Chondrocyte (in vitro differentiated cells): ENCODE measurements around the gene S100A12. TPM values are rescaled to one million over a fixed set of nuclear protein-coding genes. Genes with fewer than 3 reads are reported as not detected.

Experiments used
- DNase-seq: peaks from one replicate; pipeline ENCODE4 v3.0.0; 2021; ENCODE audit warnings: mixed read lengths, low spot score
- H3K27ac Mint-ChIP-seq: one replicate; pipeline ENCODE4 v1.8.0; 2021; ENCODE audit warnings: mild to moderate bottlenecking, moderate library complexity, mixed read lengths; ENCODE audit not compliant: unreplicated experiment
- H3K27me3 Mint-ChIP-seq: 2 replicates; pipeline ENCODE4 v1.8.0; 2021; ENCODE audit warnings: low read depth, mixed read lengths
- H3K36me3 Mint-ChIP-seq: 2 replicates; pipeline ENCODE4 v1.8.0; 2021; ENCODE audit warnings: low read depth, mixed read lengths
- H3K4me1 Mint-ChIP-seq: 2 replicates; pipeline ENCODE4 v1.8.0; 2021; ENCODE audit warnings: low read depth, mild to moderate bottlenecking, mixed read lengths
- H3K4me3 Mint-ChIP-seq: one replicate; pipeline ENCODE4 v1.8.0; 2021; ENCODE audit warnings: mild to moderate bottlenecking, moderate library complexity, mixed read lengths; ENCODE audit not compliant: unreplicated experiment
- H3K9me3 Mint-ChIP-seq: 2 replicates; pipeline ENCODE4 v1.8.0; 2021; ENCODE audit warnings: low read depth, mixed read lengths
- total RNA-seq: library from RNA; stranded (reverse); gene quantifications from 3 replicates; pipeline ENCODE4 v1.2.1, GENCODE V29; 2021
- TF ChIP-seq, protein P1 (sequence below): fragments of 200-600 bp; sonication (generic); IDR thresholded peaks from 2 replicates; pipeline ENCODE4 v1.5.0; 2021; ENCODE audit warnings: antibody characterized with exemption, mild to moderate bottlenecking, moderate library complexity

Gene S100A12
- total RNA-seq, 1 donor from 2014 or later, result not detected

GRCh38 chr1:153341431-153341934 lies 33.9 kb downstream of the S100A12 start:
- Mint-ChIP-seq H3K36me3 (no peaks in the 10 kb centered on the region), H3K27ac (no peak overlapping the region), H3K9me3 (no peaks in the 10 kb centered on the region), H3K4me3 (no peak overlapping the region), H3K27me3 (peaks cover 40% of the 10 kb centered on the region), H3K4me1 (no peaks in the 10 kb centered on the region)
- DNase-seq, result no peak
- TF ChIP-seq, protein P1, sequence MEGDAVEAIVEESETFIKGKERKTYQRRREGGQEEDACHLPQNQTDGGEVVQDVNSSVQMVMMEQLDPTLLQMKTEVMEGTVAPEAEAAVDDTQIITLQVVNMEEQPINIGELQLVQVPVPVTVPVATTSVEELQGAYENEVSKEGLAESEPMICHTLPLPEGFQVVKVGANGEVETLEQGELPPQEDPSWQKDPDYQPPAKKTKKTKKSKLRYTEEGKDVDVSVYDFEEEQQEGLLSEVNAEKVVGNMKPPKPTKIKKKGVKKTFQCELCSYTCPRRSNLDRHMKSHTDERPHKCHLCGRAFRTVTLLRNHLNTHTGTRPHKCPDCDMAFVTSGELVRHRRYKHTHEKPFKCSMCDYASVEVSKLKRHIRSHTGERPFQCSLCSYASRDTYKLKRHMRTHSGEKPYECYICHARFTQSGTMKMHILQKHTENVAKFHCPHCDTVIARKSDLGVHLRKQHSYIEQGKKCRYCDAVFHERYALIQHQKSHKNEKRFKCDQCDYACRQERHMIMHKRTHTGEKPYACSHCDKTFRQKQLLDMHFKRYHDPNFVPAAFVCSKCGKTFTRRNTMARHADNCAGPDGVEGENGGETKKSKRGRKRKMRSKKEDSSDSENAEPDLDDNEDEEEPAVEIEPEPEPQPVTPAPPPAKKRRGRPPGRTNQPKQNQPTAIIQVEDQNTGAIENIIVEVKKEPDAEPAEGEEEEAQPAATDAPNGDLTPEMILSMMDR, result no peak

- no peak for DNase-seq
- H3K9me3 Mint-ChIP-seq, result no peaks in the 10 kb centered on the region
- H3K4me3 Mint-ChIP-seq, result no peak overlapping the region
- no peaks in the 10 kb centered on the region for H3K4me1 Mint-ChIP-seq
- H3K27me3 Mint-ChIP-seq, result peaks cover 33% of the 10 kb centered on the region
- TF ChIP-seq, protein P1, result no peak
- no peaks in the 10 kb centered on the region for H3K36me3 Mint-ChIP-seq
- no peak overlapping the region for H3K27ac Mint-ChIP-seq
These were observed 35.1 kb downstream of the S100A12 start for GRCh38 chr1:153340356-153340755.

GRCh38 chr1:153339802-153340201 lies 35.6 kb downstream of the S100A12 start:
- Mint-ChIP-seq H3K4me3 (no peak overlapping the region), H3K4me1 (no peaks in the 10 kb centered on the region), H3K27me3 (peaks cover 33% of the 10 kb centered on the region)

DNA sequence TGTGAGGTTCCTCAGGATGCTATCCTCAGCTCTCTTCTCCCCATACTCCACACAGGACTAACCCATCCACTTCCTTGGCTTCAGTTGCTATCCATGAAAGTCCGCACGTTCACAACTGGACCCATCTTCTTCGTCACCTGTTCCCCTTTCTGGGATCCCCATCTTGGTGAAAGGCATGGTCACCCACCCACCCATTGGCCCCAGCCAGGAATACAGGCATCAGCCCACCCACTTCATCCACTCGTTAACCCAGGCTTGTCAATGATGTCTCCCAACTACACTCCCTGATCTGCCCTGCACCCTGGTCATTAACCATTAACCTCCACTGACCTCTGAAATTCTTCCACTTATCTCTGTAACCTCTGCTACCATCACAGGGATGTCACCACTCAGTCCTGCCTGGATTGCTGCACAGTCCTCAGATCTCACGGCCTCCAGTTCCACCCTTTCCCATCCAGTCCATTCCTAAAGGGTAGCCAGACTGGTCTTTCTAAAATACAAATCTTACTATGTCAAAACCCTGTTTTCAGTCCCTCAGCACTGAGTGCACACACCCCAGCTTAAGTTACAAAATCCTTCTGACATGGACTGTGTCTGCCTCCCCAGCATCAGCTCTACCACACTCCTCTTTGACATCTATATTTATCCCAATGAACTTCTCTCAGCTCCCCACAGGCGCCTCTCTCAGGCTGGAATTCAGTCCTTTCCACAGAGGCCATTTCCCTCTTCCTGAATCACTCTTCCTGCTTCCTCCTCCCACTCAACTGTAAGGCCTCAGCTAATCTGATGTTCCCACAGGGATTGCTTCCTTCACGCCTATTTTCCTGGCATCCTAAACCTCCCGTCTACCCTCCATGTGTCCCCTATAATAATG lies 37.2 kb downstream of the S100A12 start:
- no peak for DNase-seq
- no peak overlapping the region for H3K27ac Mint-ChIP-seq
- TF ChIP-seq, protein P1, result no peak

More at GRCh38 chr1:153339802-153340201, 35.6 kb downstream of the S100A12 start:
- H3K9me3 Mint-ChIP-seq, result no peaks in the 10 kb centered on the region
- TF ChIP-seq, protein P1, result no peak
- H3K27ac Mint-ChIP-seq, result no peak overlapping the region
- H3K36me3 Mint-ChIP-seq, result no peaks in the 10 kb centered on the region
- DNase-seq, result no peak

DNA sequence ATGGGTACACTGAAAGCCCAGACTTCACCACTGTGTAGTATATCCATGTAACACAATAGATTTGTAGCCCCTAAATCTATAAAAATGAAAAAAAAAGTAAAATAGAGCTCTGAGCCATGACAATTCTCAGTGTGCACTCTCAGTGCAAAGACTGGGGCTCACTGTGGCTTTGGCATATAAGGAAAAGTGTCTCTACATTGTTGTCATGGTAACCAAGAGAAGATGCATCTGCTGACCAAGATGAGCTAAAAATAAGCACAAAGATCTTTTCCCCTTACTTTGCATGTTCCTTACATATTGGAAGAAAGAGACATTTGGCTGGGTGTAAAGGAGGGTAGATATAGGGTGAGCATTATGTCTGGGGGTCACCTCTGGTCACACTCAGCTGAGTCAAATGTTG lies 38.8 kb downstream of the S100A12 start:
- Mint-ChIP-seq H3K4me3 (no peak overlapping the region), H3K36me3 (no peaks in the 10 kb centered on the region), H3K4me1 (no peaks in the 10 kb centered on the region), H3K27ac (no peak overlapping the region), H3K27me3 (peaks cover 10% of the 10 kb centered on the region), H3K9me3 (peaks cover 12% of the 10 kb centered on the region)
- TF ChIP-seq, protein P1, result no peak
- DNase-seq, result no peak

More for the DNA sequence above, 37.2 kb downstream of the S100A12 start:
- no peaks in the 10 kb centered on the region for H3K4me1 Mint-ChIP-seq
- no peaks in the 10 kb centered on the region for H3K9me3 Mint-ChIP-seq
- no peak overlapping the region for H3K4me3 Mint-ChIP-seq
- H3K27me3 Mint-ChIP-seq, result peaks cover 21% of the 10 kb centered on the region
- no peaks in the 10 kb centered on the region for H3K36me3 Mint-ChIP-seq
